Gastrocnemius medialis (tissue), 4 donors: Measurements from ENCODE around the gene DENND6B.

Experiments
- POLR2A ChIP-seq, 2 donors: fragments of 450-650 bp; IDR thresholded peaks; one replicate each; pipeline ENCODE4 v1.6.1; 2017; ENCODE audit warnings: antibody characterized with exemption in 2 of 2, mild to moderate bottlenecking in 2 of 2, moderate library complexity in 2 of 2
- TF ChIP-seq, protein P1 (sequence below), 5 experiments: fragments of 450-650 bp in 3 of 5; fragments of 200-600 bp in 2 of 5; sonication (generic) in 2 of 5; IDR thresholded peaks in 4 of 5; conservative IDR thresholded peaks in 1 of 5; 1 replicate in 4 of 5; 2 replicates in 1 of 5; pipeline ENCODE4 v1.5.1; 2016 to 2019; ENCODE audit warnings: antibody characterized with exemption in 5 of 5, mild to moderate bottlenecking in 3 of 5, moderate library complexity in 3 of 5

GRCh38 chr22:50338042-50338573 is 11.3 kb upstream of the DENND6B start:
- TF ChIP-seq, protein P1, sequence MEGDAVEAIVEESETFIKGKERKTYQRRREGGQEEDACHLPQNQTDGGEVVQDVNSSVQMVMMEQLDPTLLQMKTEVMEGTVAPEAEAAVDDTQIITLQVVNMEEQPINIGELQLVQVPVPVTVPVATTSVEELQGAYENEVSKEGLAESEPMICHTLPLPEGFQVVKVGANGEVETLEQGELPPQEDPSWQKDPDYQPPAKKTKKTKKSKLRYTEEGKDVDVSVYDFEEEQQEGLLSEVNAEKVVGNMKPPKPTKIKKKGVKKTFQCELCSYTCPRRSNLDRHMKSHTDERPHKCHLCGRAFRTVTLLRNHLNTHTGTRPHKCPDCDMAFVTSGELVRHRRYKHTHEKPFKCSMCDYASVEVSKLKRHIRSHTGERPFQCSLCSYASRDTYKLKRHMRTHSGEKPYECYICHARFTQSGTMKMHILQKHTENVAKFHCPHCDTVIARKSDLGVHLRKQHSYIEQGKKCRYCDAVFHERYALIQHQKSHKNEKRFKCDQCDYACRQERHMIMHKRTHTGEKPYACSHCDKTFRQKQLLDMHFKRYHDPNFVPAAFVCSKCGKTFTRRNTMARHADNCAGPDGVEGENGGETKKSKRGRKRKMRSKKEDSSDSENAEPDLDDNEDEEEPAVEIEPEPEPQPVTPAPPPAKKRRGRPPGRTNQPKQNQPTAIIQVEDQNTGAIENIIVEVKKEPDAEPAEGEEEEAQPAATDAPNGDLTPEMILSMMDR (IDR thresholded peaks at IDR 0.05 in 4 of 5, conservative IDR thresholded peaks at IDR 0.05 in 1 of 5): no peak
- TF ChIP-seq POLR2A (IDR thresholded peaks at IDR 0.05): no peak
